LNCAP (cell line): ENCODE results near the gene DCAKD.

Experiments used
- TF ChIP-seq, protein P1 (sequence below): fragments of 450-650 bp; IDR thresholded peaks from 2 replicates; pipeline ENCODE4 v1.5.1; 2017; ENCODE audit warnings: mild to moderate bottlenecking

The DCAKD gene

DNA sequence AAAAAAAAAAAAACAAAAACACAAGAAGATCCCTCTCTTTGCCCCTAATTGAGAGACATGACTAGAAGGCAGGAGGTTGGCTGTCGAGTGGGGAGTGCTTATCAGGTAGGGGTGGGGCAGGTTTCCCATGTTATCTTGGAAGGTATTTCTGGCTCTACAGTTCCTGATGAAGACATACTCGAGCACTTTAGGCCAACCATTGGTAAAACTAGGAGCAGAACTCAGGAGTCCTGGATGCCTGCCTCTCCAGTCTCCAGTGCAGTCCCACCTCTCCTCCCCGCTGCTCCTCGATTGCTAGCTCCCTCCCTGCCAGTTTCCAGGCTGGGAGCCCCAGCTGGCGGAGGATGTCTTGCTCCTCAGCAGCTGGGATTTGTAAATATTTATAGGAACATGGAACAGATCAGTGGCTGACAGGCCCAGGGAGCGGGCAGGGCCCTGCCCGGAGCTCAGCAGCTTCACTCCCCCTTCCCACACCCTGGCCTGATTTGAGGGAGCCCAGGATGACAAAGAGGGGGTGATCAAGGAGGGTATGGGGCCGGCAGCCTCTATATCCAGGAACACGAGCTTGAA lies 71.9 kb downstream of the DCAKD start:
- TF ChIP-seq, protein P1, sequence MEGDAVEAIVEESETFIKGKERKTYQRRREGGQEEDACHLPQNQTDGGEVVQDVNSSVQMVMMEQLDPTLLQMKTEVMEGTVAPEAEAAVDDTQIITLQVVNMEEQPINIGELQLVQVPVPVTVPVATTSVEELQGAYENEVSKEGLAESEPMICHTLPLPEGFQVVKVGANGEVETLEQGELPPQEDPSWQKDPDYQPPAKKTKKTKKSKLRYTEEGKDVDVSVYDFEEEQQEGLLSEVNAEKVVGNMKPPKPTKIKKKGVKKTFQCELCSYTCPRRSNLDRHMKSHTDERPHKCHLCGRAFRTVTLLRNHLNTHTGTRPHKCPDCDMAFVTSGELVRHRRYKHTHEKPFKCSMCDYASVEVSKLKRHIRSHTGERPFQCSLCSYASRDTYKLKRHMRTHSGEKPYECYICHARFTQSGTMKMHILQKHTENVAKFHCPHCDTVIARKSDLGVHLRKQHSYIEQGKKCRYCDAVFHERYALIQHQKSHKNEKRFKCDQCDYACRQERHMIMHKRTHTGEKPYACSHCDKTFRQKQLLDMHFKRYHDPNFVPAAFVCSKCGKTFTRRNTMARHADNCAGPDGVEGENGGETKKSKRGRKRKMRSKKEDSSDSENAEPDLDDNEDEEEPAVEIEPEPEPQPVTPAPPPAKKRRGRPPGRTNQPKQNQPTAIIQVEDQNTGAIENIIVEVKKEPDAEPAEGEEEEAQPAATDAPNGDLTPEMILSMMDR: no peak

- TF ChIP-seq, protein P1: no peak
Measured at GRCh38 chr17:44978807-44979206, 72.6 kb downstream of the DCAKD start.

DNA sequence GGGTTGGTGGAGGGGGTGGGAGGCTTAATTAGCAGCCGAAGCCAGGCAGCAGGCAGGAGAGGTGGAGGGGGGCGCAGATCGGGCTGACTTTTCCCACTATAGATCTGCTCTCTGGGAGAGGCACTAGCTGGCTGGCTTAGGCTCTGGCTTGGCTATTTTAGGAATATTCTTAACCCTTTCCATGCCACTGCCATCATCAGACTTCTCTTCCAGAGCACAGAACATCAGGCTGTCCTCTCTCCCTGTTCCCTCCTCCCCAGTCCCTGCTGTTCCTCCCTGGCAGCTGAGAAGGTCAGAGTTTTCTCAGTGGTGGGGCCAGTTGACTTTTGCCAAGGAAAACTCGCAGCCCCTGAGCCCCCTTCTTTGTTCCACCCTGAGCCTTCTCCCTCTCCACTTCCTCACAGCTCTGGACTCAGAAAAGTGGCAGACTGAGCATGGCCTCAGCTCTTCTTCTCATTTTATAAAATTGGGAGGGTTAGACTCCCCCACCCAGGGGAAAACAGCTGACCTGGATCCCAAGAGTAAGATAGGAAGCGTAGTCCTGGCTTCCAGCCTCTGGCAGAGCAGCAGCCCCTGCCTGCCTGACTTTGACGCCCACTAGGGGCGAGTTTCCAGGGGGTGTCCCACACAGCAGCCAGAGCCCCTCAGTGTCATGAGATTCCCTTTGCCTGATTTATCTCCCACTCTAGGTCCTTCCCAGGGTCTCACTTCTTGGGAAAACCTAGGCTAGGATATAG lies 73.5 kb downstream of the DCAKD start:
- TF ChIP-seq, protein P1: no peak

GRCh38 chr17:44977065-44977464 lies 74.4 kb downstream of the DCAKD start:
- TF ChIP-seq, protein P1: no peak

GRCh38 chr17:44976206-44976605 lies 75.2 kb downstream of the DCAKD start:
- TF ChIP-seq, protein P1: no peak
